GM21576 (cell line): ENCODE results near the gene AP3B1.

Experiments used
- ATAC-seq: cut with Tn5 transposase; IDR thresholded peaks from one replicate; pipeline ENCODE4 v1.9.1; 2021; ENCODE audit warnings: mild to moderate bottlenecking, moderate library complexity; ENCODE audit not compliant: unreplicated experiment

Gene AP3B1

DNA sequence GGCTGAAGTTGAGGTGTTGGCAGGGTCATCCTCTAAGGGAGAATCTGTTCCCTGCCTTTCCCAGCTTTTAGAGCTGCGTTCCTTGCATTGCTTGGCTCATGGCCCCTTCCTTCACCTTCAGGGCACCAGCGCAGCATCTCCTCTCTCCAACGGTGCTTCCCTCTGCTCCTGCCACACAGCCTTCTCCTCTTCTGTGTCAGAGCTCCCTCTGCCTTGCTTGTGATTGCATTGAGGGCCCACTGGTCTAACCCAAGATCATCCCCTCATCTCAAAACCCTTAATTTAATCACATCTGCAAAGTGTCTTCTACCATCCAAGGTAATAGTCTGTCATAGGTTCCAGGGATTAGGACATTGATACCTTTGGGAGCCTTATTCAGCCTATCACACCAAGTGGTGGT lies 312.7 kb downstream of the AP3B1 start:
- ATAC-seq, result no peak

DNA sequence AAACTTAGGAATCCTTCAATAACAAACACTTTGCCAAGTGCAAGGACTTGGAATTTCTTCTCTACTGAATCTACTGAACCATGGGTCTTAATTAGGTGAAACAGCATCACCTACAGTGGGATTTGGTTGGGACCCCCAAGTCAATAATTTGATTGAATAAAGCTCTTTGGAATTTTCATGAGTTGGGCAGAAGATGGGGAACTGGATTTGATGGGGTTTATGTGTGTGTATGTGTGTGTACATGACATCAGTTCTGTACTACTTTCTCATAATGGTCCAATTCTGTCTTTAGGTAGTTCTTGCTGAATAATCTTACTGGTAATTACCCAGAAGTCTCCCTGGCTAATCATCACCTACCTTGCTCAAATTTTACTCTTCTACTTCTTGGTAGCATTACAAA lies 319.9 kb downstream of the AP3B1 start:
- no peak for ATAC-seq

DNA sequence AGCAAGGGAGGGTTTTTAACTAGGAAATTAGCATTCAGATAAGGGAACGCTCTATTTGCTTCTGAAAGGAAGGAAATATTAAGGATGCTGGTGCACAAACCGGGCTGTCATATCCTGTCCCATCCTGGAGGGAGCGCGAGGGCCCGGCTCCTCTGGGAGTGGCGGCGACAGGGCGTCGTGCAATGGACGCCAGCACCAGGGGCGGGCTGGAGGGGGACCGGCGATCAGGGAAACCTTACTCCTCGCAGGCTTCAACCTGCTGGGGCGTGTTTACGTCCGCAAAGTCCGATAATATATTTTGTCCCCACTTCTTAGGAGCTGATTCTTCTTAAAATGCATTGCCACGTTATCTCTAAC lies 321.3 kb downstream of the AP3B1 start:
- ATAC-seq, result no peak

DNA sequence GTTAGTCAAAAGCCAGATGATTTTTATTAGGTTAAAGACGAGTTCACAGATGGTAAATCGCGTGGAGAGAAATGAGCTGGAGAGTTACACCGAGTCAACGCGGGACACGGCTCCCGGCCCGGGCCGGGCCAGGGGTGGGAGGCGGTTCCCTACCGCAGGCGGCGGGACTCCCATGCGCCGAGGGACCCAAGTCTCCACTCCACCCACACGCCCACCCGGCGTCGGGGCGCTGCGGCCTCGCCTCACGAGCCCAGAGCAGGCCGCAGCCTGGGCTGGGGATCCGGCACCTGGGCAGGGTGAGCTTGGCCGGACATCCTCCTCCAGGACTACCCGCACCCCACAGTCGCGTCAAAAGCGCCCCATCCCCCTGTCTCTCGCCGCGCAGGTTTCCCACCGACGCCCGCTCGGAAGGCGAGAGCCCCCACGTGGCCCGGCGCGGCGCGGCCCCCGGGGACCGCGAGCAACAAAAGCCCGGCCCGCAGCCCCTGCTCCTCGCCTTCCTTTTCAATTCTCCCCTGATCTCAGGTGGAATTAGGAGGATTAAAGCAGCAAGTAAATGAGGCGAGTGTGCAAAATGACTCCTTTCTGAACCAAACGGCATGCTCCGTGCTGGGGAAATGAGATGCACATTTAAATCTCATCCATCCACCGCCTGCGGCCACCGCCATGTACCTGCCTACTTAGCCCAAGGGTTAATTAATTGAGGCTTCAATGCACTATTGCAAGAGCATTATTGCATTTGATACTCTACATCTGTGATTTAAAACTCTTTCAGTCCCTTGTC lies 321.8 kb downstream of the AP3B1 start:
- peak; percentile 44 for ATAC-seq

DNA sequence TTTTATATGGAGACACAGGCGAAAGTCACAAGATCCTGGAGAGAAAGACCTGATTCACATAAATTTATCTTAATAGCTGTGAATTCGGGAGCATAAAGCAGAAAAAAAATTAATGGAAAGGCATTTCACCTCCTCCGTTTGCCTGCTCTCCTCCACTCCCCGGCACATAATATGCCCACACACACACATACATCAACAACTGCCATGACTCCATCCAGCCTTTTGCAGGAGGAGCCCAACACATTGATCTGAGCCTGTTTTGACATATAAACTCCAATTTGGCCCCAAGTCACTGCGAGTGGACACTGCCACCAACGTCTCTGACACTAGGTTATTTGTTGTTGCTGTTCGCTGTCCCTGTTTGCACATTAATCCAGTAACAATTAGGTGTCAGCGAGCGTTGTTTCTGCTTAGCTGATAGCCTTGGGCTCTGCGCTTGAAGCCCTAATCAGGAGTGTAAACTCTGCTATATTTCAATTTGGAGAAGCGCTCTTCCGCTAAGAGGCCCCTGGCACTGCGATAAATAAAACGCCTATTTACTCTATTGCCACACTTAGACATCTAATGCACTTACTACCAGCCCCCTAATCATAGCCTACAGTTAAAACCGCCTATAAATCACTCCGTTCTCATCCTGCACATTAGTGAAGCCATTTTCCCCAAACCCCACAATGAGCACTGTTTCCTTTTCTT lies 322.6 kb downstream of the AP3B1 start:
- ATAC-seq, result no peak

DNA sequence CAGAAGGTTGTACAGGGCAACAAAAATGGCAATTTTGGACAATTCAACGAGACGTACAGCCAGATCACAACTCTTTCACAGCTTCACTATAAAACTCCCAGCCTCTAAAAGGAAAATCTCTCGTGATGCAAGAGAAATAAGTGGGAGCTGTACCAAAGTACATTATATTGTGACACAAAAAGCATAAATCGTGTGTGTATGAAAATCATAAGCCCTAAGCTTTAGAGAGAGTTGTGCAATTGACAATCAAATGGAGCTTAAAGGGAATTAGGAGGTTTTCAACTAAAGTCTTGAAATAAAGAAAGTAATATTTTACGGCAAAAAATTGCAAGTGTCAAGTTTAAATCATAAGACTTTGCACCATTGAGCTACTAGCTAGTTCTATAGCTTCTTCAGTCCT lies 323.6 kb downstream of the AP3B1 start:
- ATAC-seq, result no peak

DNA sequence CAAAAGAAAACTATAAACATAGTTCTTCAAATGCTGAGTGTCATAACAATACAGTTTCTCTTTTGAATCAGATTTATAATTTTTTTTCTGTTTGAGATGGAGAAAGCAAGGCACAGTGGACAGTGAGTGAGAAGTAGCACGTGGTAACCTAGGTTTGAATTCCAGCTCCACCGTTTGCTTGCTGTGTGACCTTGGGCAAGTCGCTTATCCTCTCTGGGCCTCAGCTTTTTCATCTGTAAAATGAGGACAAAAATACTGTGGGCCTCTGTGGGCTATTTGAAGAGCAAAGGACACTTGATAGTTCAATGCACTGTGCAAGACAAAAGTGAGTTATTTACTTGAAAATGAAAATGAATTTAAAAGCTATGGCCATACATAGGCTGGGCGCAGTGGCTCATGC lies 330.7 kb downstream of the AP3B1 start:
- no peak for ATAC-seq

DNA sequence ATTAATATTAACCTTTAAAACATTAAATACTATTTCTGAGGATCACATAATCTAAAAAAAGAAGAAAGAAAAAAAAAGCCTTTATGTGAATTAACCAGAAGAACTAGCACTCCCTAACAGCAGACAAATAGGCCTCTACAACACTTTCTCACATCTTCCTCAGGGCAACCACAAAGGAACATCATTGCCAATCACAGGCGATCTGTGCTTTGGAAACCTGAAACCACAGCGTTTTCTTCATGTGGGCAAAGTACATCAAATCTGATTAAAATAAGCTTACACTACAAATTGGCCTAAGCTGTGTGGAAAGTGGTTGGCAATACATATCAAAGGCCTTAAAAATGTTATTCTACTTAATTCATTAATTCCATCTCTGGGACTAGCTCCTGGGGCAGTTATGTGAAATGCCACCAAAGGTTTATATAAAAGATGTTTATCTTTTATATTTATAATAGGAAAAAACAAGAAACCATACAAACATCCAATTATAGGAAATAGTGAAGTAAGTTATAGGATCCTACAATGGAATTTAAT lies 333.6 kb downstream of the AP3B1 start:
- ATAC-seq, result no peak

DNA sequence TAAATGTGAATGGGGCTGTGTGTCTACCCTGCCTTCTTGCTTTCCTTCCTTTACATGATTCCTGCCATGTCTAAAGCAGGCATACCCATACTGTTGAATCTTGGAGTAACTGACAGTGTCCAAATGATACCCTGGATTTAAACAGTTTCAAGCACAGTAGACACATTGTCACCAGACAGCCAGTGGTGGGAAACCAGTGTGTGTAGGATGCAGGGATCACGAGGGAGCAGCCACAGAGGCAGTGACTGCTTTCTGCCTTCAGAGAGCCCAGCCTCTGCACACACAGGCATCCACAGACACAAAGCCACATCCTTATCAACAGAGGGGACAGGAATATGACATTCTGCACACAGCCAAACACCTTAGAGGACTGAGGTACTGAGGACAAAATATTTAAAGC lies 334.2 kb downstream of the AP3B1 start:
- no peak for ATAC-seq

DNA sequence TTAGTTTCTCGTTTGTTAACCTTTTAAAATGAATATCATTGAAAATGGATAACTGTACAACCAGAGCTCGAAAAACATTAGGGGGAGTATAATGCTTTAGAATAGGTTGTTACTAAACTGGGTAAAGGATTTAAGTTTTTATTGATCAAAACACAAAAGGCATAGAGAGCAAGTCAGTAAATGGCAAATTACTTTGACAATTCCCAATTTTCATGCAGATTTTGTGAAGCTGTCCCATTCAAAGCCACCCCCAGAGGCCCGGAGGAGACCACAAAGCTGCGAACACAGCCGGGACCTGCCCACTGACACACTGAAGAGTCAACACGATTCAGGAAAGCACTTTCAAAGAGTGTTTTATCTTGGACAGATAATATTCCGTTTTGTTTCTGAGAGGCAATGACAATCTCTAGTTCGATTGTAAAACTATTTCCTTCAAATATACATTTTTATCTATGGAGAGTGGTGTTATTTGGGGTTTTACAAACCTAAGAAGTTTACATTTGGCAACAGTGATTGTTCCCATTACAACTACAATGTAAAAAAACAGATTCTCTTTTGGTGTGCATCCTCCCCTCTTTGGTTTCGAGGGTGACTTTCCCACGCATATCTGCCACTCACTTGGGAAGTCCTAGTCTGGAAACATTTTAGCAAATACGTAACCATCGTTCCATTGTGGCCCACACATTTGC lies 335.7 kb downstream of the AP3B1 start:
- no peak for ATAC-seq

DNA sequence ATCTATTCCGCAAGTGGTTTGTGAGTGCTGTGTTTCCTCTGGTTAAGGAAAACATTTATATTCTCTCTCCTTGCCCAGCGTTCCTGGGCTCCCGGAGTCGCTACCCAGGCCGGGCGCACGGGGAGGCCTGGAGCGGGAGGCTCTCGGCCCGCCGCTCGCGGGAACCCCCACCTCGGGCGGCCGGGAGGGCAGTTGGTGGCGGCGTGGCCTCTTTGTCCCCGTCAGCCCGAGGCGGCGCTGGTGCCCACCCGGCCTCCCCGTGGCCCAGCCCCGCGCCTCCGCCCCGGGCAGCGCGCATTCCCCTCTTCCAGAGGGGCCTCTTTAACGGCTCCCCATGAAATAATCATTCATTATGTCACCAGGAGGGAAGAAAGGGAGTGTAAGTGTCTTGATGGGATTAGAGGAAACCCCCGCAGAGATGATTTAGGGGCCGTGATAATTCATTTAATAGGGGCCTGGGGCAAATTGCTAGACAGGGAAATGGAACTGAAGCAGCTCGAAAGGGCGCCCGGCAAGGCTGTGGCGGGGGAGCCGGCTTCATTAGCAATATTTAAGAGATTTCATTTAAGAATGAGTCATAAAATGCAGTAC lies 336.5 kb downstream of the AP3B1 start:
- ATAC-seq, result no peak

DNA sequence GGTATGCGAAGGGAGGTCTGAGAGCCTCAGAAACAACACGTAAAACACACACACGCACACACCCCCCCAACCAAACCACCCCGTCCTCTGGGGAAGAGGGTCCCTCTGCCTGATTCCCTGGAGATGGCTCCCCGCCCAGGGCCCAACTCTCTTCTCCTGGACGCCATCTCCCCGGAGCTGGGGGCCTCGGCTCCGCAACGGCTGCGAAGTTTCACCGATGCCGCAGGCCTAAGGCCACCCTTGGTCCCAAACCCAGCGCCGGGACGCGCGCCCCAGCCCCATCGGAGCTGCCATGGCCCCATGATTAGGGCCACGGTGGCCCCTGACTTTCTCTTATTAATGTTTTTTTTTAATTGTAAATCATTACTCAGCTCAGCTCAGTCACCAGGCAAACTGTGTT lies 337.0 kb downstream of the AP3B1 start:
- ATAC-seq, result no peak

DNA sequence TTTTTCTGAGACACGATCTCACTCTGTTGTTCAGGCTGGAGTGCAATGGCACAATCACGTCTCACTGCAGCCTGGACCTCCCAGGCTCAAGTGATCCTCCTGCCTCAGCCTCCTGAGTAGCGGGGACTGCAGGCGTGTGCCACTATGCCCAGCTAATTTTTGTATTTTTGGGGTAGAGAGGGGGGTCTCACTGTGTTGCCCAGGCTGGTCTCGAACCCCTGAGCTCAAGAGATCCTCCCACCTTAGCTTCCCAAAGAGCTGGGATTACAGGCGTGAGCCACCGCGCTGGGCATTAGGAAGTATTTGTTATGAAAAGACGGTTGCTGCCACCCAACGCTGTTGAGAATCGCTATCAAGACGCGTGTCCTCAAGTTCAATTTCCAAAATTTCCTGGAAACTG lies 337.4 kb downstream of the AP3B1 start:
- no peak for ATAC-seq

DNA sequence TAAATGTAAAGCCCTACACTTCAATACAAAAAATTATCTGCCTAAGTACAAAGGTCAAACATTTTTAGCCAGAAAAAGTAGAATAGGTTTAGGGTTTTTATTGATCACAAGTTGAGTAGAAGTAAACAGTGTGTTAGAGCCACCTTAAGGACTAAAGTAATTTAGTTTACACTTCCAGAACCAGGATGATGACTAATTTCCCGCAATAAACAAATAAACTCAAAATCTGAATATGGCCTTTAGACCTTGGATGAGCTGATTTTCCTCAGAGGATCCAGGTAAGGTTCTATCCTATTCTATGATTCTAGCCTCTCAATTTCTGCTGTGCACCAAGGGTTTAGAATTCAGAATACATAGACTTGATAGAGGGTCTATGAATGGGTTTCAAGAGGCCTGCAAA lies 338.9 kb downstream of the AP3B1 start:
- ATAC-seq, result no peak

DNA sequence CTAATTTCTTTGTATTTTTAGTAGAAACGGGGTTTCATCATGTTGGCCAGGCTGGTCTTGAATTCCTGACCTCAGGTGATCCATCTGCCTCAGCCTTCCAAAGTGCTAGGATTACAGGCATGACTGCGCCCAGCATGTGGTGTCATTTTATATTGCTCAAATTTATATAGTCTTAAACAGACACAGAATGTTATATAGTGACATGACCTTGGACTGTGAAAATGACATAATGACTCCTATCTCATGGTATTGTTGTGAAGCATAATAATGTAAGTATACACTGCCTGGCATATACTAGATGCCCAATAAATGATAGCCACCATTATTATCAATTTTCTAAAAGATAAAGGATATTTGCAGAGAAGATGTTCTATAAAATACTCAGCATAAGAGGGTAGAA lies 341.1 kb downstream of the AP3B1 start:
- ATAC-seq, result no peak

DNA sequence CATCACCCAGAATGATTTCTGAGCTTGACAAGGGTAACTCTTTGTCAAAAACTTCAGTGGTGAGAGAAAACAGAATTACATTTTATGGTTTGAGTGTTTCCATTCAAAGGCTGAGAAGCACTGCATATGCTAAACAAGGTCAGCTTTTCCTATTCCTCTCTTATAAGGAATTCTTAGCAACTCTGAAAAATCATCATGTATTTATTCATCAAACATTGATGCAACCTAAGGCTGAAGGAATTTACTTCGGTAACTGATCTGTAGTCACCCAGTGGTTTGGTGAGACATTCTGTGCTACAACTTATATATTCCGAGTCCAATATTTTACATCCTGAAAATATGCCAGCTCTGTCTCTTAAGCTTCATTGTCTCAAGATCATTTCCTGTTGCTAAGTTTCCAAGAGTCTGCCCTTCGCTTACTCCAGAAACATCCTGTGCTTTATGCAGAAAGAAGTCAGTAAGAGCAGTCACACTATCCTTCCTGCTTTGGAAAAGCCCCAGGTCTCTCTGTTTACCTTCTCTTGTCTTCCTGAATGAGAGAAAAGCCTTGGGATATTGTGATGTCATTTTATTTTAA lies 341.8 kb downstream of the AP3B1 start:
- no peak for ATAC-seq
